Measurements from ENCODE around the gene EMC10.

DNA sequence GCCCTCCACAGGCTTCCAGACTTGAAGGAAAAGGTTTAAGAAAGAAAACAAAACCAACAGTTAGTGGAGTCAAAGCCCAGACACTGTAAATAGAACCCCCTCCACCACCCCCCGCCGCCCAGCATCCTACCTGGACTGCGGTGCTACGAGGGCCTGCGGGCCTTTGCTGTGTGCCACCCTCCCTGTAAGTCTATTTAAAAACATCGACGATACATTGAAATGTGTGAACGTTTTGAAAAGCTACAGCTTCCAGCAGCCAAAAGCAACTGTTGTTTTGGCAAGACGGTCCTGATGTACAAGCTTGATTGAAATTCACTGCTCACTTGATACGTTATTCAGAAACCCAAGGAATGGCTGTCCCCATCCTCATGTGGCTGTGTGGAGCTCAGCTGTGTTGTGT is 6.6 kb downstream of the EMC10 start:
- no peak for TF ChIP-seq POLR2AphosphoS5 (IDR thresholded peaks at IDR 0.05)
- TF ChIP-seq, protein P1, sequence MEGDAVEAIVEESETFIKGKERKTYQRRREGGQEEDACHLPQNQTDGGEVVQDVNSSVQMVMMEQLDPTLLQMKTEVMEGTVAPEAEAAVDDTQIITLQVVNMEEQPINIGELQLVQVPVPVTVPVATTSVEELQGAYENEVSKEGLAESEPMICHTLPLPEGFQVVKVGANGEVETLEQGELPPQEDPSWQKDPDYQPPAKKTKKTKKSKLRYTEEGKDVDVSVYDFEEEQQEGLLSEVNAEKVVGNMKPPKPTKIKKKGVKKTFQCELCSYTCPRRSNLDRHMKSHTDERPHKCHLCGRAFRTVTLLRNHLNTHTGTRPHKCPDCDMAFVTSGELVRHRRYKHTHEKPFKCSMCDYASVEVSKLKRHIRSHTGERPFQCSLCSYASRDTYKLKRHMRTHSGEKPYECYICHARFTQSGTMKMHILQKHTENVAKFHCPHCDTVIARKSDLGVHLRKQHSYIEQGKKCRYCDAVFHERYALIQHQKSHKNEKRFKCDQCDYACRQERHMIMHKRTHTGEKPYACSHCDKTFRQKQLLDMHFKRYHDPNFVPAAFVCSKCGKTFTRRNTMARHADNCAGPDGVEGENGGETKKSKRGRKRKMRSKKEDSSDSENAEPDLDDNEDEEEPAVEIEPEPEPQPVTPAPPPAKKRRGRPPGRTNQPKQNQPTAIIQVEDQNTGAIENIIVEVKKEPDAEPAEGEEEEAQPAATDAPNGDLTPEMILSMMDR (IDR thresholded peaks at IDR 0.05), result no peak

Data from suprapubic skin (tissue), 3 donors.